Neural cell (in vitro differentiated cells): Measurements from ENCODE around the gene FLT1.

ENCODE experiments used
- EP300 ChIP-seq: fragments of 450-650 bp; conservative IDR thresholded peaks from 2 replicates; pipeline ENCODE4 v1.6.1; 2014; ENCODE audit warnings: antibody characterized with exemption, mild to moderate bottlenecking, moderate library complexity; ENCODE audit not compliant: poor library complexity, severe bottlenecking
- EZH2 ChIP-seq: fragments of 200-600, 300-800 bp; shearing (Covaris generic), sonication (generic); IDR thresholded peaks from 2 replicates; pipeline ENCODE4 v1.6.1; 2014; ENCODE audit warnings: antibody characterized with exemption, low read length, borderline replicate concordance, mild to moderate bottlenecking; ENCODE audit not compliant: insufficient read depth, poor library complexity, severe bottlenecking
- POLR2AphosphoS5 ChIP-seq: IDR thresholded peaks from 2 replicates; pipeline ENCODE4 v1.6.1; 2012
- SMC3 ChIP-seq: fragments of 450-650 bp; conservative IDR thresholded peaks from 2 replicates; pipeline ENCODE4 v1.6.1; 2014; ENCODE audit warnings: antibody characterized with exemption, mild to moderate bottlenecking, moderate library complexity; ENCODE audit not compliant: poor library complexity
- TF ChIP-seq, protein P1 (sequence below): fragments of 450-650 bp; IDR thresholded peaks from 2 replicates; pipeline ENCODE4 v1.5.1; 2014; ENCODE audit warnings: antibody characterized with exemption, mild to moderate bottlenecking, moderate library complexity; ENCODE audit not compliant: poor library complexity, severe bottlenecking

DNA sequence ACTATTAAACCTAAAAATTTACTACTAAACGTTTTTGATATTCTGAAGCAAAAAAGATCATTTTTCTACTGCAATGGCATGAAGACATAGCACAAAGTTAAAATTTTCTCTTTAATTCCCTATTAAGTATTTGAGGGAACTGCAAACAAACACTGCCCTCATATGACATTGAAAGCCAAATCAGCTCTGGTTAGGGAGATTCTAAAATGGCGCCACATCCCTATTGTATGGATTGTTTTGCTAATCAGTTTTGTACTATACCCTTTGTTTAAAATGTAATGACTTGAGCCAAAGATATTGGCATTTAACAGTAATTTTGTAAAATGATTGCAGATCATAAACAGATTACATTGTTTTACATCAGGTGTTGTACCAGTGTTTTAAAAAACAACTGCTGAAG lies 65.8 kb downstream of the FLT1 start:
- TF ChIP-seq EZH2 (no peak), POLR2AphosphoS5 (no peak), SMC3 (no peak), EP300 (no peak)
- TF ChIP-seq, protein P1, sequence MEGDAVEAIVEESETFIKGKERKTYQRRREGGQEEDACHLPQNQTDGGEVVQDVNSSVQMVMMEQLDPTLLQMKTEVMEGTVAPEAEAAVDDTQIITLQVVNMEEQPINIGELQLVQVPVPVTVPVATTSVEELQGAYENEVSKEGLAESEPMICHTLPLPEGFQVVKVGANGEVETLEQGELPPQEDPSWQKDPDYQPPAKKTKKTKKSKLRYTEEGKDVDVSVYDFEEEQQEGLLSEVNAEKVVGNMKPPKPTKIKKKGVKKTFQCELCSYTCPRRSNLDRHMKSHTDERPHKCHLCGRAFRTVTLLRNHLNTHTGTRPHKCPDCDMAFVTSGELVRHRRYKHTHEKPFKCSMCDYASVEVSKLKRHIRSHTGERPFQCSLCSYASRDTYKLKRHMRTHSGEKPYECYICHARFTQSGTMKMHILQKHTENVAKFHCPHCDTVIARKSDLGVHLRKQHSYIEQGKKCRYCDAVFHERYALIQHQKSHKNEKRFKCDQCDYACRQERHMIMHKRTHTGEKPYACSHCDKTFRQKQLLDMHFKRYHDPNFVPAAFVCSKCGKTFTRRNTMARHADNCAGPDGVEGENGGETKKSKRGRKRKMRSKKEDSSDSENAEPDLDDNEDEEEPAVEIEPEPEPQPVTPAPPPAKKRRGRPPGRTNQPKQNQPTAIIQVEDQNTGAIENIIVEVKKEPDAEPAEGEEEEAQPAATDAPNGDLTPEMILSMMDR: no peak
